Naive thymus-derived CD8-positive, alpha-beta T cell (primary cell): ENCODE results near the gene SUGCT. TPM values are rescaled to one million over a fixed set of nuclear protein-coding genes. Genes with fewer than 3 reads are reported as not detected.
"Not testable (repeated sequence)": the region's sequence is repeated elsewhere in the genome, so short reads cannot be mapped to it uniquely, and the experiment has no call there.

ENCODE experiments used
- ATAC-seq, 2 donors: fragments of 150-1000 bp; cut with Tn5 transposase in 1 of 2; sonication (Bioruptor Pico), chemical (Tn5 transposase) in 1 of 2; 1 replicate in 1 of 2; 2 replicates in 1 of 2; pipeline ENCODE4 v1.10.0; 2021; ENCODE audit warnings: mild to moderate bottlenecking in 2 of 2, moderate library complexity in 2 of 2
- POLR2A ChIA-PET: fragments of 350-600 bp; sonication (Branson Sonifier 250); formaldehyde crosslinking; loops from one replicate; lab custom pipeline; 2021; ENCODE audit warnings: antibody characterized with exemption; lab: Charles Lee
- DNase-seq, 10 donors: peaks; one replicate each; pipeline versions ENCODE4 v3.0.0 to v3.0.0-alpha.2; 2020 to 2022
- H3K27ac Mint-ChIP-seq, 10 donors: one replicate each; pipeline ENCODE4 v1.8.0; 2020 to 2022; ENCODE audit warnings: mild to moderate bottlenecking in 10 of 10, mixed read lengths in 10 of 10, moderate library complexity in 4 of 10, inconsistent platforms in 1 of 10
- H3K27me3 Mint-ChIP-seq, 5 donors: one replicate each; pipeline ENCODE4 v1.8.0; 2021 to 2022; ENCODE audit warnings: mixed read lengths in 5 of 5
- H3K36me3 Mint-ChIP-seq, 3 donors: one replicate each; pipeline ENCODE4 v1.8.0; 2020 to 2022; ENCODE audit warnings: mixed read lengths in 3 of 3, mild to moderate bottlenecking in 2 of 3, inconsistent platforms in 1 of 3
- H3K4me1 Mint-ChIP-seq, 4 donors: one replicate each; pipeline ENCODE4 v1.8.0; 2021 to 2022; ENCODE audit warnings: mixed read lengths in 4 of 4
- H3K4me3 Mint-ChIP-seq, 10 donors: one replicate each; pipeline ENCODE4 v1.8.0; 2020 to 2022; ENCODE audit warnings: mild to moderate bottlenecking in 10 of 10, mixed read lengths in 10 of 10, moderate library complexity in 6 of 10, inconsistent platforms in 1 of 10
- H3K9me3 Mint-ChIP-seq, 9 donors: one replicate each; pipeline ENCODE4 v1.8.0; 2020 to 2022; ENCODE audit warnings: mixed read lengths in 9 of 9, mild to moderate bottlenecking in 3 of 9, inconsistent platforms in 1 of 9, moderate library complexity in 1 of 9
- polyA plus RNA-seq, 3 donors: library from polyadenylated mRNA; unstranded; fragments of 300-500 nt; fragmentation: Illumina TruSeq; gene quantifications; one replicate each; pipeline ENCODE4 v1.2.3, GENCODE V29; 2021
- total RNA-seq, 8 experiments: library from RNA in 2 of 8; stranded (reverse) in 2 of 8; gene quantifications; one replicate each; pipeline ENCODE4 v1.2.3 and lab custom pipeline; 2021 to 2026

Gene SUGCT
- total and polyA plus RNA-seq, 5 experiments from 2014 or later = 1.3 to 3.6 (median 2.1) TPM

GRCh38 chr7:40634118-40634517 lies 499.3 kb downstream of the SUGCT start:
- ATAC-seq = no peak

GRCh38 chr7:40638545-40639320 lies 503.9 kb downstream of the SUGCT start:
- POLR2A ChIA-PET = no interaction called here
- Mint-ChIP-seq H3K4me1 (no peaks in the 10 kb centered on the region), H3K27ac (no peak overlapping the region), H3K27me3 (peaks cover 0 to 4% (median 0%) of the 10 kb centered on the region in 5 donors), H3K36me3 (no peaks in the 10 kb centered on the region), H3K9me3 (peaks cover 0 to 4% (median 0%) of the 10 kb centered on the region in 9 donors), H3K4me3 (no peak overlapping the region)
- ATAC-seq (no peak), DNase-seq (no peak)

More at GRCh38 chr7:40634118-40634517, 499.3 kb downstream of the SUGCT start:
- H3K27ac Mint-ChIP-seq = no peak overlapping the region
- no peaks in the 10 kb centered on the region for H3K36me3 Mint-ChIP-seq
- H3K4me1 Mint-ChIP-seq = no peaks in the 10 kb centered on the region
- POLR2A ChIA-PET = no interaction called here
- no peak for DNase-seq
- H3K4me3 Mint-ChIP-seq = no peak overlapping the region
- peaks cover 0 to 2% (median 0%) of the 10 kb centered on the region in 5 donors for H3K27me3 Mint-ChIP-seq
- peaks cover 0 to 4% (median 0%) of the 10 kb centered on the region in 9 donors for H3K9me3 Mint-ChIP-seq

GRCh38 chr7:40640566-40640965 lies 505.8 kb downstream of the SUGCT start:
- POLR2A ChIA-PET = no interaction called here
- Mint-ChIP-seq H3K27me3 (peaks cover 0 to 4% (median 2%) of the 10 kb centered on the region in 5 donors), H3K4me1 (peaks cover 5 to 12% (median 8%) of the 10 kb centered on the region in 4 donors), H3K36me3 (no peaks in the 10 kb centered on the region), H3K9me3 (peaks cover 0 to 2% (median 0%) of the 10 kb centered on the region in 9 donors), H3K27ac (no peak overlapping the region), H3K4me3 (no peak overlapping the region)
- DNase-seq = no peak
- ATAC-seq = no peak

- Mint-ChIP-seq H3K36me3 (no peaks in the 10 kb centered on the region), H3K27me3 (peaks cover 0 to 4% (median 2%) of the 10 kb centered on the region in 5 donors), H3K27ac (no peak overlapping the region), H3K4me3 (no peak overlapping the region), H3K9me3 (peaks cover 0 to 5% (median 0%) of the 10 kb centered on the region in 9 donors), H3K4me1 (peaks cover 6 to 12% (median 8%) of the 10 kb centered on the region in 4 donors)
- ATAC-seq (no peak), DNase-seq (no peak)
- POLR2A ChIA-PET = no interaction called here
Observed at GRCh38 chr7:40641701-40642100, 506.9 kb downstream of the SUGCT start.

GRCh38 chr7:40643664-40644063 lies 508.9 kb downstream of the SUGCT start:
- H3K27me3 Mint-ChIP-seq = peaks cover 0 to 4% (median 2%) of the 10 kb centered on the region in 5 donors
- no peak overlapping the region for H3K4me3 Mint-ChIP-seq
- peaks cover 6 to 12% (median 8%) of the 10 kb centered on the region in 4 donors for H3K4me1 Mint-ChIP-seq
- no peak for ATAC-seq
- POLR2A ChIA-PET = no interaction called here
- no peak for DNase-seq
- no peak overlapping the region for H3K27ac Mint-ChIP-seq
- H3K36me3 Mint-ChIP-seq = no peaks in the 10 kb centered on the region
- peaks cover 0 to 3% (median 0%) of the 10 kb centered on the region in 9 donors for H3K9me3 Mint-ChIP-seq

GRCh38 chr7:40644454-40645188 lies 509.8 kb downstream of the SUGCT start:
- H3K36me3 Mint-ChIP-seq = no peaks in the 10 kb centered on the region
- peaks cover 0 to 4% (median 0%) of the 10 kb centered on the region in 5 donors for H3K27me3 Mint-ChIP-seq
- peak overlapping the region in 8 of 10 donors; percentile 6 to 64 (median 54) for H3K4me3 Mint-ChIP-seq
- POLR2A ChIA-PET = no interaction called here
- H3K4me1 Mint-ChIP-seq = peaks cover 6 to 12% (median 8%) of the 10 kb centered on the region in 4 donors
- DNase-seq (no peak), ATAC-seq (peak in 1 of 2 donors; percentile 44)
- peaks cover 0 to 3% (median 0%) of the 10 kb centered on the region in 9 donors for H3K9me3 Mint-ChIP-seq
- peak overlapping the region in 4 of 10 donors; percentile 2 to 29 (median 6) for H3K27ac Mint-ChIP-seq

GRCh38 chr7:40645197-40645596 lies 510.4 kb downstream of the SUGCT start:
- H3K4me1 Mint-ChIP-seq = peaks cover 6 to 12% (median 8%) of the 10 kb centered on the region in 4 donors
- DNase-seq (no peak), ATAC-seq (no peak)
- peaks cover 0 to 4% (median 0%) of the 10 kb centered on the region in 9 donors for H3K9me3 Mint-ChIP-seq
- H3K36me3 Mint-ChIP-seq = no peaks in the 10 kb centered on the region
- peak overlapping the region in 1 of 10 donors; percentile 2 for H3K27ac Mint-ChIP-seq
- H3K4me3 Mint-ChIP-seq = peak overlapping the region in 6 of 10 donors; percentile 6 to 64 (median 52)
- H3K27me3 Mint-ChIP-seq = peaks cover 0 to 4% (median 0%) of the 10 kb centered on the region in 5 donors
- POLR2A ChIA-PET = no interaction called here

- Mint-ChIP-seq H3K4me3 (no peak overlapping the region), H3K4me1 (peaks cover 7 to 12% (median 8%) of the 10 kb centered on the region in 4 donors), H3K27me3 (peaks cover 0 to 4% (median 0%) of the 10 kb centered on the region in 5 donors), H3K9me3 (peaks cover 0 to 8% (median 4%) of the 10 kb centered on the region in 9 donors), H3K36me3 (peaks cover 0 to 2% (median 0%) of the 10 kb centered on the region in 3 donors), H3K27ac (no peak overlapping the region)
- ATAC-seq (no peak), DNase-seq (no peak)
- POLR2A ChIA-PET = no interaction called here
Observed at GRCh38 chr7:40646717-40647116, 511.9 kb downstream of the SUGCT start.

- Mint-ChIP-seq H3K27me3 (peaks cover 0 to 2% (median 0%) of the 10 kb centered on the region in 5 donors), H3K9me3 (peaks cover 0 to 10% (median 4%) of the 10 kb centered on the region in 9 donors), H3K27ac (no peak overlapping the region), H3K36me3 (peaks cover 0 to 2% (median under 1%) of the 10 kb centered on the region in 3 donors), H3K4me1 (peaks cover 7 to 12% (median 9%) of the 10 kb centered on the region in 4 donors), H3K4me3 (no peak overlapping the region)
- POLR2A ChIA-PET = no interaction called here
- DNase-seq = no peak
- ATAC-seq = no peak
Observed at GRCh38 chr7:40647719-40648118, 512.9 kb downstream of the SUGCT start.

GRCh38 chr7:40649247-40649646 lies 514.4 kb downstream of the SUGCT start:
- peaks cover 7 to 10% (median 8%) of the 10 kb centered on the region in 4 donors for H3K4me1 Mint-ChIP-seq
- POLR2A ChIA-PET = no interaction called here
- peaks cover 0 to 4% (median 2%) of the 10 kb centered on the region in 3 donors for H3K36me3 Mint-ChIP-seq
- ATAC-seq = no peak
- peaks cover 0 to 8% (median 2%) of the 10 kb centered on the region in 5 donors for H3K27me3 Mint-ChIP-seq
- no peak overlapping the region for H3K27ac Mint-ChIP-seq
- DNase-seq = no peak
- no peak overlapping the region for H3K4me3 Mint-ChIP-seq
- peaks cover 0 to 10% (median 7%) of the 10 kb centered on the region in 9 donors for H3K9me3 Mint-ChIP-seq

GRCh38 chr7:40650903-40651302 lies 516.1 kb downstream of the SUGCT start:
- H3K27ac Mint-ChIP-seq, H3K9me3 Mint-ChIP-seq, POLR2A ChIA-PET, ATAC-seq, DNase-seq, H3K27me3 Mint-ChIP-seq, H3K4me1 Mint-ChIP-seq, H3K4me3 Mint-ChIP-seq, H3K36me3 Mint-ChIP-seq: not testable (repeated sequence)

- Mint-ChIP-seq H3K36me3 (peaks cover 0 to 4% (median 2%) of the 10 kb centered on the region in 3 donors), H3K27me3 (peaks cover 0 to 8% (median 2%) of the 10 kb centered on the region in 5 donors), H3K4me1 (peaks cover 0 to 3% (median 0%) of the 10 kb centered on the region in 4 donors), H3K9me3 (peaks cover 0 to 10% (median 4%) of the 10 kb centered on the region in 9 donors), H3K27ac (no peak overlapping the region), H3K4me3 (no peak overlapping the region)
- POLR2A ChIA-PET = no interaction called here
- DNase-seq = no peak
- ATAC-seq = no peak
Observed at GRCh38 chr7:40654171-40654570, 519.4 kb downstream of the SUGCT start.
